ENCODE results near the gene MAFF. TPM values are rescaled to one million over a fixed set of nuclear protein-coding genes. Genes with fewer than 3 reads are reported as not detected.
A peak's percentile ranks its signal among the peaks of the same experiment; 100 is the strongest.

MAFF gene
- total RNA-seq, 1 experiment from 2014 or later: 5.8 TPM

- Histone ChIP-seq H2BK120ac (ENCODE audit: low read depth, low read length, poor library complexity, severe bottlenecking) (no peak overlapping the region), H3K18ac (ENCODE audit: insufficient read length, low read depth, low read length) (no peak overlapping the region), H3K4me1 (ENCODE audit: insufficient read depth, low read length) (no peaks in the 10 kb centered on the region), H3K14ac (ENCODE audit: insufficient read depth, low read length) (no peak overlapping the region; the same call in 1 of the 2 replicates), H3K9me3 (ENCODE audit: control insufficient read depth, low read depth, low read length) (no peaks in the 10 kb centered on the region), H3K27ac (ENCODE audit: insufficient read length, low read depth, low read length) (no peak overlapping the region), H2AFZ (ENCODE audit: low read length) (no peak overlapping the region), H3K79me2 (ENCODE audit: insufficient read depth, low read length) (peaks cover 3% of the 10 kb centered on the region; the same call in 1 of the 2 replicates), H4K91ac (ENCODE audit: insufficient read length, low read depth, low read length) (no peak overlapping the region), H2AK5ac (ENCODE audit: insufficient read length, low read length) (no peak overlapping the region), H2BK15ac (ENCODE audit: low read depth, low read length) (no peak overlapping the region), H3K56ac (ENCODE audit: insufficient read length, low read depth, low read length) (no peak overlapping the region), H3T11ph (ENCODE audit: low read length) (no peak overlapping the region), H3K27me3 (ENCODE audit: insufficient read depth, low read length) (no peaks in the 10 kb centered on the region), H3K23me2 (ENCODE audit: insufficient read length, low read depth, low read length, poor library complexity, severe bottlenecking) (no peaks in the 10 kb centered on the region), H2BK20ac (ENCODE audit: low read depth, low read length, poor library complexity, severe bottlenecking) (no peak overlapping the region), H3K79me1 (ENCODE audit: insufficient read depth, low read depth, low read length, poor library complexity, severe bottlenecking) (no peaks in the 10 kb centered on the region), H4K8ac (replicated peaks; ENCODE audit: insufficient read length, low read depth, low read length) (no peak overlapping the region), H2BK12ac (ENCODE audit: insufficient read length, low read depth, low read length) (no peak overlapping the region), H4K20me1 (ENCODE audit: control insufficient read depth, insufficient read depth, insufficient read length) (no peaks in the 10 kb centered on the region), H2BK5ac (ENCODE audit: insufficient read length, low read length) (no peak overlapping the region), H3K23ac (ENCODE audit: insufficient read length, low read depth, low read length) (no peak overlapping the region), H3K9ac (ENCODE audit: extremely low read depth, insufficient read length, low read length) (no peak overlapping the region), H4K5ac (ENCODE audit: insufficient read length, low read depth, low read length) (no peak overlapping the region), H3K4ac (ENCODE audit: low read depth, low read length) (no peak overlapping the region), H3K4me2 (ENCODE audit: insufficient read depth, insufficient read length, low read length) (no peak overlapping the region)
- no peaks in the 10 kb centered on the region for H3K27me3 Mint-ChIP-seq (ENCODE audit: low read depth)
- peaks cover 0 to 4% of the 10 kb centered on the region in 2 experiments; a peak in 1 of 4 replicates for H3K4me1 Mint-ChIP-seq
- peaks cover 14 to 45% (median 23%) of the 10 kb centered on the region in 3 experiments for H3K36me3 Mint-ChIP-seq (ENCODE audit: insufficient read depth in 1 of 3, low read depth in 3 of 3)
- H3K4me3 Mint-ChIP-seq: no peak overlapping the region
- H3K9me3 Mint-ChIP-seq: 0 out of 5 replicates have a peak, but pooled peaks cover 0 to 2% of the 10 kb centered on the region in 2 experiments
- peak overlapping the region in 1 of 3 experiments; percentile 55; a peak in 1 of 7 replicates for H3K27ac Mint-ChIP-seq
- no peak for DNase-seq
- WGBS (ENCODE audit: extremely low coverage, insufficient read length, low lambda C conversion rate): no CpG with 5 or more reads among the region's 13 CpGs
- TF ChIP-seq CTCF (conservative IDR thresholded peaks at IDR 0.05): no peak
Observed at GRCh38 chr22:38250643-38251340, 49.0 kb downstream of the MAFF start.
